Activated T-cell treated with anti-CD3 and anti-CD28 coated beads for 1 hour (primary cell): Measurements from ENCODE around the gene AZU1.

Experiments
- DNase-seq: peaks from one replicate; pipeline ENCODE4 v3.0.0-alpha.2; 2020; ENCODE audit warnings: low read depth

AZU1 gene, protein sequence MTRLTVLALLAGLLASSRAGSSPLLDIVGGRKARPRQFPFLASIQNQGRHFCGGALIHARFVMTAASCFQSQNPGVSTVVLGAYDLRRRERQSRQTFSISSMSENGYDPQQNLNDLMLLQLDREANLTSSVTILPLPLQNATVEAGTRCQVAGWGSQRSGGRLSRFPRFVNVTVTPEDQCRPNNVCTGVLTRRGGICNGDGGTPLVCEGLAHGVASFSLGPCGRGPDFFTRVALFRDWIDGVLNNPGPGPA

DNA sequence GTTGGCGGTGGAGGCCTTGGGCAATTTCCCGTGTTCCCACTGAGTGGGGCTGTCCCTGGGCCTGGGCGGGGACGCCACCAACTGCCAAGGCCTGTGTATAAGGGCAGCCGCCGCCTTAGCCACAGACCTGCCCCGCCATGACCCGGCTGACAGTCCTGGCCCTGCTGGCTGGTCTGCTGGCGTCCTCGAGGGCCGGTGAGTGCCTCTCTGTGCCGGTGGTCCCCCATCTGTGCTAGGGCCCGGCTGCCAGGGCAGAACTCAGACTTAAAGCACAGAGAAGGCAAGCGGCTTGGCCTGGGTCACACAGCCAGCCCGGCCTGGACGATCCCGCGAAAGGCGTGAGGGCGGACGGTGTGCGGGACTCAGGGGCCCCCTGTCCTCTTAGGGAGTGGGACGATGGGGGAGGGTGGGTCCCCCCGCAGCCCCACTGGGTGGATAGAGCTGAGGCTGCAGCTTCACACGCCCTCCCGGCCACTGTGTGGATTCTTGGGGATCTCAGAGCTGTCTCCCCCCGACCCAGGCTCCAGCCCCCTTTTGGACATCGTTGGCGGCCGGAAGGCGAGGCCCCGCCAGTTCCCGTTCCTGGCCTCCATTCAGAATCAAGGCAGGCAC, at the start of gene AZU1:
Gene AZU1 (plus strand): TSS at position 128 of the 612 bp plus-strand sequence. CDS start 10 bp downstream, at position 138.
- no peak for DNase-seq

DNA sequence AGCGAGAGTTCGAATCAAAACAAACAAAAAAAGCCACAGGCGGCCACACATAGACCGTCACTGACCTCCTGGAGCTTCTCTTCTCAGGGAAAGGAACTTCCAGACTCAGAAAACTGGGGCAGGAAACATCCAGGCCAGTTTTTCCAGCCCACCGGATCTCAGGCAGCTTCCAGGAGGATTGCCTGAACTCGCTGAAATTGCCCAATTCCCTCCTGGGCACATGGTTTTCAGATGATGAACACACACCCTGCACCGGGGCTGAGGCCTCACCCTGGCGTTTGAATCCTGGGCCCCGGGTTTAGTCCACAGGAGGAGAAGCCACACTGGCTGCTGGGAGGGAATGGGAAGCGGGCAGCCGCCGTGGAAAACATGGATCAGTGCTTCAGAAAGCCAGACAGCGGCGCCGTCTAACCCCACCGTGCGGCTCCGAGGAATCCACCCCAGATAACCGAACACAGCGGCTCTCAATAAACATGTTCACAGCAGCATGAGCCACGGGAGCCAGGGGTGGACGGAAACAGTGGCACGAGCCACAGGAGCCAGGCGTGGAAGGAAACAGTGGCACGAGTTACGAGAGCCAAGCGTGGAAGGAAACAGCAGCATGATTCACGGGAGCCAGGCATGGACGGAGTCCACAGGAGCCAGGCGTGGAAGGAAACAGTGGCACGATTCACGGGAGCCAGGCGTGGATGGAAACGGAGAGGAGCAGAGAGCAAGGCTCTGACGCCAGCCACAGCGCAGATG, 48.6 kb upstream of the AZU1 start:
- no peak for DNase-seq

DNA sequence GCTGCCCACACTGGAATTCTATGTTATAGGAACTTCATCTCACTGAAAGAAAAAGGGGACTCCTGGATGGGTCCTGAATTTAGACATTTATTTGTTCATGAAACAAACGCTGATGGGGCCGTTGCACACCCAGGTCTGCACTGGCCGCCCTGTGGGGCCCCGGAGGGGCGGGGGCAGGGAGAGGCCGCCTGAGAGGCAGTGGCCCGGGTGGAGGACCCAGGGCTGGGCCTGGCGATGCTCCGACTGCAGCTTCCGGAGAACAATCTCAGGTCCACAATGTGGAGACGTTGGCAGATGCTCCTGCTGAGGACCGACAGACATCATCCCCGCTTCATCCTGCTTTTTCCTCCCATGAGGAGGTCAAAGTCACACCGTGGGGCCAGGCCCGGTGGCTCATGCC, 46.7 kb upstream of the AZU1 start:
- no peak for DNase-seq

DNA sequence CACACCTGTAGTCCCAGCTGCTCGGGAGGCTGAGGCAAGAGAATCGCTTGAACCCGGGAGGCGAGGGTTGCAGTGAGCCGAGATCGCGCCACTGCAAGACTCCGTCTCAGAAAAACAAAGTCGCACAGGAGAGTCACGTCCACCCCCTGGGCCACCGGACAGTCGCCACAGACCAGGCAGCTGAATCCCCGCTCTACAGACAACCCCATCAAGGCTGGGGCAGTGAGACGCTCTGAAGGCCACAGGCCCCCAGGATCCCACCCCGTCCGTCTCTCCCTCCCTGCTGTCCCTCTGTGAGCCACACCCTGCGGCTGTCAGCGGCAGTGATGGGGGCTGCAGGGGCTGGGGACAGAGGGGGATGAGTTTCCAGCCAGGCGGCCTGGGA, 45.8 kb upstream of the AZU1 start:
- DNase-seq = no peak

DNA sequence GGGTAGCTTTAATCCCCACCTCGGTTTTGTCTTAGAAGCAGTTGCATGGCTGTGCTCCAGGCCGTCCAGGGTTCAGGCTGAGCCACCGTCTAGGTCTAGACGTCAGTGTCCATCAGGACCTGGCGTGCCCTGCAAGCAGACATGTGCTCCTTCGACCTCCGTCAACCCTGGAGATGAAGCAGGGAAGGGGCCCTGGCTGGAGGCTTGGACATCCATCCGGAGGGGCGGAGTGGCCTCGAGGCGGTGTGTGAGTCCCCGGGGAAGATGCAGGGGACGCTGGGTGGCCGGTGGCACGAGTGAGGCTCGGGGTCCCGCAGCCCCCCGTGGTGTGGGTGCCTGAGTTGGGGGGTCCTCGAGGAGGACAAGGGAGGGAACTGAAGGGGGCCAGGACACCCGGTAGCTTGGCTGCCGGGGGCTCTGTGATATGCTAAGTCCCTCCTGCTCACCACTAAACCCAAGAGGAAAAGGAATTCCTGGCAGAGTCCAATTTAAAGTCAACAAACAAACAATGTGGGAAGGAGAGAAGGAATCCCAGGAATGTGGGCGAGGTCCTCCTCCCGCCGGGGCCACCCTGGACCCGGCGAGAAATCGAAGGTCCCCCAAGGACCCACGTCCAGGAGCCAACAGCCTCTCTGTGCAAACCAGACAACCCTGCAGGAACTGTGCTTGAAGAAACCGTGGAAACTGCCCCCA, 45.3 kb upstream of the AZU1 start:
- DNase-seq = no peak

DNA sequence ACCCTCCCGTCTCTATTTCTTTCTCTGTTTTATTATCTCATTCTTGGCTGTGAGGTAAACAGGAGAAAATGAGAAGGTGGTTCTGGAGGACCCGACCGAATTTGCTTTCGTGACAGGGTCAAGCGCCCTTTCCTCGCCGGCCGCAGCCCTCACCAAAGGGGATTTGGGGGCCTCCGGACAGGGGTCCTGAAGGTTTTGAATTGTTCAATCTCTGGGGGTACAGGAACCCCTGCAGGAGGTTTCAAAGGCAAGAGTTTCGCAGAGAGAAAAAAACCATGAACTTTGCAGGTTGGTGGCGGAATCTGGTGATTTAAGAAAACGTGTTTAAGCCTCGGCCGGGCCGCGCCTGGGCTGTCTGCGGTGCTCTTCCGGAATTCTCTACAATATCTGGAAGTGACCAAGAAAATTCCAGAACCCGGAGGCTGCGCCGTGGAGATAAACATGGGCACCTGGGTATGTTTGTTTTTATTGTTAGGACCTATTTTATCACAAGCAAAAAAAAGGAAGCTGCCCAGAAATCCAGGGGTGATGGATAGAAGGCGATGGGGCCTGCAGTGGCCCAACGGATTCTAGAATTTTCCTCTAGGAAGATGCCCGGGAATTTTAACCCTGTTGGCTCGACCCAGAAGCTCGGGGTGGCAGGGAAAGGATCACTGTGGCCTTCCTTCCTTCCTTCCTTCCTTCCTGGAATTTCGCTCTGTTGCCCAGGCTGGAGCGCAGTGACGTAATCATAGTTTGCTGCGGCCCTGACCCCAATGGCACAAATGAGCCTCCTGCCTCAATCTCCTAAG, 44.6 kb upstream of the AZU1 start:
- no peak for DNase-seq

DNA sequence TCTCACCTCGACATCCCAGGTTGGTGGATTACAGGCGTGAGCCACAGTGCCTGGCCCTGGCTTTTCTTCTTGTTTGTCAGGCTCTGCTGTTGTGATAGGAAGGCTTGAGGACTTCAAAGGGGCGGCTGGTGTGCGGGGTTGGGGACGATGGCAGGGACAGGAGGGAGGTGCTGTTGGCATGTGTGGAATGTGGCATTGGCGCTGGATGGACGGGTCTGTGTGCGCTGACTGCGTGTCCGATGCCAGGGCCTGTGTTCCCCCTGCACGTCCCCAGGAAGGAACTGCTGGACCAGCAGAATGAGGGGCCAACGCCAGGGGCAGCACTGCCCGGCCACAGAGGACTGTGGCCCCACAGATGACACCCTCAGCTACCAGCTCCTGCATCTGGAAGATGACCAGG, 43.1 kb upstream of the AZU1 start:
- DNase-seq = no peak

DNA sequence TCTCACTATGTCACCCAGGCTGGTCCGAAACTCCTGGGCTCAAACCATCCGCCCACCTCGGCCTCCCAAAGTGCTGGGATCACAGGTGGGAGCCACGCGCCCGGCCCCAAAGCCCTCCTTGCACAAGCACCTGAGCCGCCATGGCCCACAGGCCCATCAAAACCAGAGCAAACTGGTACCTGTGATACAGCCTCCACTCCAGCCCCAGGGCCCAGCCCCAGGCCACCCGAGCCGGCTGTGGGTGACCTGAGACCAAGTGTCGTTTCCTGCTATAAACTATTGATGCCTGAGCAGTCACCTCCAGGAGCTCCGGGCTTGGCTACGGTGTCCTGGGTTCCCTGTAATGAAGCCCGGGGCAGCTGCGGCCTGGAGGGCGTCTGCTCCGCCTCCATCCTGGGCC, 40.1 kb upstream of the AZU1 start:
- no peak for DNase-seq

DNA sequence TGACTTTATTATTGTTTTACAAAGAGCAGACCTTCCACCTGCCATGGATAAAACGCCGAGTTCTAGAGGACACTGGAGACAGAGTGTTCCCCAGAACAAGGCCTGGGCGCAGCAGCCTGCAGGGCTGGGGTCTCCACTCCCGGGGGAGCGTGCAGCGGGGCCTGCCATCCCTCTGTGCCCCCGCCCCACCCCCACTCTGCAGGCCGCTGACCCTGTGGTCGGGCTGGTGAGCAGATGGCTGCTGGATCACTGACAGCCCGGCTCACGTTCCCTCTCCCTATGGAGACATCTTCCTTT, 39.0 kb upstream of the AZU1 start:
- DNase-seq = no peak

DNA sequence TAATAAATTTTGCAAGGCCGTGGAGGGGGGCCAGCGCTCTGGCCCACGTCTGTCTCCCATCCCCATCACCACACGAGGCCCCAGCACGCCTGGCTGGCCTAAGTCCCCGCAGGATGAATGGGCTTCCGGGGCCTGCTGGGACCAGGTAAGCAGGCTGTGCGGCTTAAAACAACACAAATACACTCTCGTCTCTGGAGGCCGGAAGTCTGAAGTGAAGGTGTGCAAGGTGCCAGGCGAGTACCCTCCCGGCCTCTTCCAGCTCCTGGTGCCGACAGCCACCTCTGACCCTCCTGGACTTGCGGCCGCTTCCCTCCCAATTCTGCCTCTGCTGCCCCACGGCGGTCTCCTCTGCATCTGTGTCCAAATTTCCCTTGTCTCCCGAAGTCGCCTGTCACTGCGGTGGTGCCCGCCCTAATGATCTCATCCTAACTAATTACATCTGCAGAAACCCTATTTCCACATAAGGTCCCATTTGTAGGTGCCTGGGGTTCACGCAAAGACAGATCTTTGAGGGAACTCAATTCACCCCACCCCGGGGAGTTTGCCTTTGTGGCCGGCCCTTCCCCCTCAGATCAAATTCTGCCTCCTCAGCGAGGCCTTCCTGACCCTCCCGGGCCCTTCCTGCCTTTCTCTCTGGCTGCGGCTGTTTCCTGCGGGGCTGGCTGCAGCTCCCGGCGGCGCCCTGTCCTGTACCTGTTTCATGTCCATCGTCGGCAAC, 38.5 kb upstream of the AZU1 start:
- DNase-seq = no peak

DNA sequence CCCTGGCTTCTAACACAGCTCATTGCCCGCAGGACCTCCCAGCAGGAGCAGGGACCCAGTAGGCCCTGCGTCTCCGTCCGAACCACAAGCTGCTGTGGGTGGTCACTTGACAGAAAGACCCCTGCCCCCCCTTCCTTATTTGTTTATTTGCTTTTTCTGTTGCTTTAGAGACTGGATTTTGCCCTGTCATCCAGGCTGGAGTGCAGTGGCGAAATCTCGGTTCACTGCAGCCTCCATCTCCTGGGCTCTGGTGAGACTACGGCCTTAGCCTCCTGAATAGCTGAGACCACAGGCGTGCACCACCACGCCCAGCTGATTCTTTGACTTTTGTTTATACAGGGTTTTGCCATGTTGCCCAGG, 38.0 kb upstream of the AZU1 start:
- no peak for DNase-seq

DNA sequence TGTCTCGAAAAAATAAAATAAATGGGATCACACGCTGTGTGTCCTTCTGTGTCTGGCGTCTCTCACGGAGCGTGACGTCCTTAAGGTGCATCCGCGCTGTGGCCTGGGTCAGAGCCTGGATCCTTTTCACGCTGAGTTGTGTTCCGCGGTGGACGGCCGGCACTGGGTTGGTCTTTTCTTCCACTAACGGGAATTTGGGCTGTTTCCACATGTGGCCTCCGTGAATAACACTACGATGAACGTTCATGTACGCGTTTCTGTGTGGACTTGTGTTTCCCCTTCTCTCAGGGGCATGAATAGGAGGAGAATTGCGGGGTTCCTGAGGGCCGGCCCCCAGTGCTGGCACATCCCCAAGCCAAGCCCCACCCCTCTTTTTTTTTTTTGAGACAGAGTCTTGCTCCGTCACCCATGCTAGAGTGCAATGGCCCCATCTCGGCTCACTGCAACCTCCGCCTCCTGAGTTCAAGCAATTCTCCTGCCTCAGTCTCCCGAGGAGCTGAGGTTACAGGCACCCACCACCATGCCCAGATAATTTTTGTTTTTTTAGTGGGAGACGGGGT, 36.5 kb upstream of the AZU1 start:
- DNase-seq = no peak

DNA sequence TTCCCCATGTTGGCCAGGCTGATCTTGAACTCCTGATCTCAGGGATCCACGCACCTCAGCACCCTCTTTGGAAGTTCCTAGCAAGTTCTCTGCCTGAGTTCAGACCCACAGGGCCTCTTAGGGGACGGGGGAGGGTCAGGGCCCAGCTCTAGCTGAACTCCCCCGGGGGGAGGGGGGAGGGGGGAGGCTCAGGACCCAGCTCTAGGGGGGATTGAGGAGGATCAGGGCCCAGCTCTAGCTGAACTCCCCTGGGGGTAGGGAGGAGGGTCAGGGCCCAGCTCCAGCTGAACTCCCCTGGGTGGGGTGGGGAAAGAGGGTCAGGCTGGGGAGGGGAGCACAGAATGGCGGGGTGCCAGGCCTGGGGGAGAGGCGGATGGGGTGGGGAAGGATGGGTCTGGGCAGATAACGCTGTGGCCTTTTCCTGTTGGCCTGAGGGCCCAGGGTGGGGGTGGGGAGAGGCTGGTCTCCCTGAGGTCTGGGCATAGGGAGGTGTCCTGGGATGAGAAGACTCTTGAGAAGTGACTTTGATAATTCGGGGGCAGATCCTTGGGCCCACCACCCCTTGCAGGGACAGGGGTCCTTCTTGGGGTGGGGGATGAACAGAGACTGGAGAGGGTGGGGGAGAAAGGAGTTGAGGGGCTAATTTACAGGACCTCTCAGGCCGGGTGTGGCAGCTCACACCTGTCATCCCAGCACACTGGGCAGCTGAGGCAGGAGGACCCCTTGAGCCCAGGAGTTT, 35.9 kb upstream of the AZU1 start:
- DNase-seq = no peak

DNA sequence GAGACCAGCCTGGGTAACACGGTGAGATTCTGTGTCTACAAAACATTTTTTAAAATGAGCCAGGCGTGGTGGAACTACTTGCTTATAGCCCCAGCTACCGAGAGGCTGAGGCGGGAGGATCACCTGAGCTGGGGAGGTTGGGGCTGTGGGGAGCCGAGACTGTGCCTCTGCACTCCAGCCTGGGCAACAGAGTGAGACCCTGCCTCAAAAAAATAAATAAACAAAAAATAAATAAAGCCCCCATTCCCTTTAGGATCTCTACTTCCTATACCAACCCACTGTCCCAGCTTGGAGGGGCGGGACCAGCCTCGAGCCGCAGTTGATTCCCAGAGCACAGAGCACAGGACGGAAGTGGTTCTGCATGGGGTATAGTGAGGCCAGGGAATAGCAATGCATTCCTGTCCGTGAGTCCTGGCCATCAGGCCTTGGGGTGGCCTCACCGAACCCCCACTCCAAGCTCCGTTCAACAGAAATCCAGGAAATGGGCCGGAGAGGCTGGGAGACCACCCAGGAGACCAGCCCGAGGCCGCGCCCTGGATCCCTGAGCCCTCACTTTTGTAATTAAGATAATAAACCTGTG, 35.2 kb upstream of the AZU1 start:
- DNase-seq = no peak

DNA sequence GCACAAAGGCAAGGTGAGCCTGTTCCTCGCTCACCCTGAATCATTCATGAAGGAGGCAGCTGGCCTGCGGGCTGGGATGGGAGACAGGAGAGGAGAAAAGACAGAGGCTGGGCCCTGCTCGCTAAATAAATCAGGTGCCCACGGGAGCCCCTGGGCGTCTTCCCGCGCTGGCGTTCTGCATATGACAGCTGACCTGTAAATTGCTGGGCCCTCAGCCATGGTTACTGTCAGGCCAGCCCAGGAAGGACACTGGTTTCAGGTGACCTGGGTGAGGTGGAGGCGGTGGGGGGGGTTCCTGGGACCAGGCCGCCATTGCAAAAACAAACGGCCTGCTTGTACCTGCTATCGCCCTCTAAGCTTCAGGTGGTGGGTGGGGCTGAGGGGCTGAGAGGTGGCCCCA, 33.8 kb upstream of the AZU1 start:
- DNase-seq = no peak

DNA sequence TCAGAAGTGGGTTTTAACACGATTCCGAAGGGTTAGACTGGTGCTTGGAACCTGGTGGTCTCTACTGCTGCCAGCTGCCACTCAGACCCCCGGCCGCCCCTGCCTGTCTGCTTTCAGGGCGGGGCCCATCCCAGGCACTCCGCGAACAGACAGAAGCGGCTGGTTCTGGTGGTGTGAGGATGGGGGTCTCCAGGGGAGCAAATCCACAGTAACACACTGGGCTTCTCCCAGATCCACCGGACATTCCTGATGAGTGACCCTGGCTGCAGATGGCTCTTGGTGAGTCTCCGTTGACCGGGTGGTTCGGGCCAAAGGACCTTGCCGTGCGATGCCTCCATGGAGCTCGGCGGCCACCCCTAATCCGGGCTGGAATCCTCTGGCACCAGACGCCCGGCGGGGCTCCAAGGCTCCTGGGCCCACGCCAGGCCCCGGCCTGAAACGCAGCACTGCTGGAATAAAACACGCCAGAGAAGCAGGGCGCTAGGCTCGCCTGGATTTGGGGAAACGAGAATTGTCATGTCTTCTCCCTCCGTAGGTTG, 32.5 kb upstream of the AZU1 start:
- no peak for DNase-seq

DNA sequence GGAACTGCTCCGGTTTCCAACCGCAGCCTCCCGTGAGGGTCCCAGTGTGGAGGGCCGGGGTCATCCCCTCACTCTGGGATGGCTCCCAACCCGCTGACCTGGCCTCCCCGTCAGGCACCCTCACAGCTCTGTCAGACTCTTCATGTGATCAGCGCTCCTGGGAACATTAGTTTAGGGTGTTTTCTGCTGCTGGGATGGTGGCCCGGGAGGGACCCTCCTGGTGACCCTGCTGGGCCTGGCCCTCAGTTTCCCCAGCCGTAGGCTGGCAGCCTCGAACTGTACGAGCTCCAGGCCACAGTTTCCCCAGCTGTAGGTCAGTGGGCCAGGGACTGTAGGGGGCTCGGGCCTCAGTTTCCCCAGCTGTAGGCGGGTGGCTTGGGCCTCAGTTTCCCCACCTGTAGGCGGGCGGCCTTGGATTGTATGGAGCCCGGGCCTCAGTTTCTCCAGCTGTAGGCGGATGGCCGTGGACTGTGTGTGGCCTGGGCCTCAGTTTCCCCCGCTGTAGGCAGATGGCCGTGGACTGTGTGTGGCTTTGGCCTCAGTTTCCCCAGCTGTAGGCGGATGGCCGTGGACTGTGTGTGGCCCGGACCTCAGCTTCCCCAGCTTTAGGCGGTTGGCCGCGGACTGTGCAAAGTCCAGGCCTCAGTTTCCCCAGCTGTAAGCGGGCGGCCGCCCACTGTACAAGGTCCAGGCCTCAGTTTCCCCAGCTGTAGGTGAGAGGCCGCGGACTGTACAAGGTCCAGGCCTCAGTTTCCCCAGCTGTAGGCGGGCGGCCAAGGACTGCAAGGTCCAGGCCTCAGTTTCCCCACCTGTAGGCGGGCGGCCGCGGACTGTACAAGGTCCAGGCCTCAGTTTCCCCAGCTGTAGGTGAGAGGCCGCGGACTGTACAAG, 31.7 kb upstream of the AZU1 start:
- DNase-seq = no peak

DNA sequence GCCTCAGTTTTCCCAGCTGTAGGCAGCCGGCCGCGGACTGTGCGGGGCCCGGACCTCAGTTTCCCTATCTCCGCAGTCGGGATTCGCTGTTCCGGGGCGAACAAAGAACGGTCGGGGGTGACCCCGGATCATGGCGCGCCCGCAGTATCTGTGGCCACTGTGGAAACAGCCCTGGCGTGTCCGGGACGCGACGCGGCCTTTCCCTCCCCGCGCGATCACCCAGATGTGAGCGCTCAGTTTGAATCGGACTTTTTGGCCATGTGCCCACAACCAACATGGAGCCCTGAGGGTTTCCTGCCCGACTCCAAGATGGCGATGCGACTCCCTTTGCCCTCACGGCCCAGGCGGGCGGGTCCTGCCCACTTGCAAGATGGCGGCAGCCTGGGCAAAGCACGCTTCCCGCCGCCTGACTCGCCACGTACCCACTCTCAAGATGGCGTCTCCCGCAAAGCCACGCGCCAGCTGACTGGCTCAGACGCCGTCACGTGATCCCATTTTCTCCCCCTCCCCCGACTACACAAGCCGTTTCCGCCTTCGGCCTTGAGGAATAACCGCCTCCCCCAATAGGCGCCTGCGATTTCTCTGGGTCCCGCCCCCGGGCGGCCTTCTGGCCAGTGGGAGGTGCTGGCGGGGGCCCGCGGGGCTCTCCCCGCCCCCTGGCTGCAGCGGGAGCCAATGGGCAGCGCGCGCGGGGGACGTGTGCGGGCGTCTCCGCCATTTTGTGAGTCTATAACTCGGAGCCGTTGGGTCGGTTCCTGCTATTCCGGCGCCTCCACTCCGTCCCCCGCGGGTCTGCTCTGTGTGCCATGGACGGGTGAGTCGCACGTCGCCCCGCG, 30.7 kb upstream of the AZU1 start, which contains the start of gene PTBP1:
Gene PTBP1 (plus strand): TSS at position 761 of the 836 bp plus-strand sequence. CDS start 46 bp downstream, at position 807.
- peak; percentile 97 for DNase-seq
